KMS-11 (cell line): ENCODE data around the gene INSC.

ENCODE experiments used
- H2AFZ ChIP-seq: fragments of 200-600 bp; sonication (generic); 2 replicates; pipeline ENCODE4 v1.6.1; 2016; ENCODE audit warnings: antibody characterized with exemption, mixed run types, low read depth
- H3K27ac ChIP-seq: fragments of 200-600 bp; sonication (generic); 2 replicates; pipeline ENCODE4 v1.6.1; 2016; ENCODE audit warnings: mild to moderate bottlenecking, mixed run types
- H3K27me3 ChIP-seq: fragments of 200-600 bp; sonication (generic); 2 replicates; pipeline ENCODE4 v1.6.1; 2017; ENCODE audit warnings: mild to moderate bottlenecking, low read depth, mixed run types, moderate library complexity; ENCODE audit not compliant: insufficient read depth
- H3K36me3 ChIP-seq: fragments of 200-600 bp; sonication (generic); 2 replicates; pipeline ENCODE4 v1.6.1; 2017; ENCODE audit warnings: mild to moderate bottlenecking, mixed run types; ENCODE audit not compliant: insufficient read depth
- H3K4me1 ChIP-seq: fragments of 200-600 bp; sonication (generic); 2 replicates; pipeline ENCODE4 v1.6.1; 2016; ENCODE audit warnings: mild to moderate bottlenecking, low read depth, mixed run types; ENCODE audit not compliant: poor library complexity, severe bottlenecking
- H3K4me2 ChIP-seq: fragments of 200-600 bp; sonication (generic); 2 replicates; pipeline ENCODE4 v1.7.0; 2016; ENCODE audit warnings: mild to moderate bottlenecking, mixed run types
- H3K4me3 ChIP-seq: fragments of 200-600 bp; sonication (generic); IDR thresholded peaks from 2 replicates; pipeline ENCODE4 v1.6.1; 2017; ENCODE audit warnings: low read depth, low read length, mixed read lengths; ENCODE audit not compliant: insufficient read depth
- H3K79me2 ChIP-seq: fragments of 200-600 bp; sonication (generic); 2 replicates; pipeline ENCODE4 v1.6.1; 2016; ENCODE audit warnings: low read depth, mixed run types; ENCODE audit not compliant: insufficient read depth
- H3K9ac ChIP-seq: fragments of 200-600 bp; sonication (generic); 2 replicates; pipeline ENCODE4 v1.6.1; 2016; ENCODE audit warnings: mild to moderate bottlenecking, mixed run types
- H4K20me1 ChIP-seq: fragments of 200-600 bp; sonication (generic); 2 replicates; pipeline ENCODE4 v1.6.1; 2016; ENCODE audit warnings: mild to moderate bottlenecking, mixed run types; ENCODE audit not compliant: insufficient read depth
- CTCF ChIP-seq: fragments of 200-600 bp; sonication (generic); conservative IDR thresholded peaks from 2 replicates; pipeline ENCODE4 v1.6.1; 2017; ENCODE audit warnings: low read depth, mild to moderate bottlenecking, antibody characterized with exemption, low read length, moderate library complexity, mixed read lengths

The INSC gene

GRCh38 chr11:15199693-15200092, 85.0 kb downstream of the INSC start:
- H3K9ac ChIP-seq: no peak overlapping the region
- no peaks in the 10 kb centered on the region for H3K4me1 ChIP-seq
- H3K27me3 ChIP-seq: no peaks in the 10 kb centered on the region
- no peak overlapping the region for H3K4me3 ChIP-seq
- H4K20me1 ChIP-seq: no peaks in the 10 kb centered on the region
- H2AFZ ChIP-seq: no peak overlapping the region
- H3K79me2 ChIP-seq: no peaks in the 10 kb centered on the region
- no peaks in the 10 kb centered on the region for H3K36me3 ChIP-seq
- no peak overlapping the region for H3K4me2 ChIP-seq
- no peak overlapping the region for H3K27ac ChIP-seq
- TF ChIP-seq CTCF: no peak

DNA sequence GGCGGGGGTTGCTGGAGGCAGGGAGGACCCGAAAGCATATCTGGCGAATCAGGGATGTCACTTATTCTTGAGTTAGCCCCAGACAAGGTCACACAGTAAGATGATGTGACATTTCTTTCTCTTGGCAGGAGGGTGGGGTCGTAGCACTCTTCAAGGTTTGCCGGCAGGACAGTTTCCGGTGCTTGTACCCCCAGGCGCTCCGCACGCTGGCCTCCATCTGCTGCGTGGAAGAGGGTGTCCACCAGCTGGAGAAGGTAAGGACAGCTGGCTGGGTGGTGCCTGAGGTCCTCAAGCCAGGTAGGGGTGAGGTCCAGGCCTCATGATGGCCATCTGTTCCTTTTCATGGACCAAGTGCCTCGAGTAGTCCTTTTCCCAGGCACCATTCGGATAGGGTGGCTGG, 86.0 kb downstream of the INSC start:
- no peaks in the 10 kb centered on the region for H4K20me1 ChIP-seq
- H3K27ac ChIP-seq: no peak overlapping the region
- no peaks in the 10 kb centered on the region for H3K27me3 ChIP-seq

DNA sequence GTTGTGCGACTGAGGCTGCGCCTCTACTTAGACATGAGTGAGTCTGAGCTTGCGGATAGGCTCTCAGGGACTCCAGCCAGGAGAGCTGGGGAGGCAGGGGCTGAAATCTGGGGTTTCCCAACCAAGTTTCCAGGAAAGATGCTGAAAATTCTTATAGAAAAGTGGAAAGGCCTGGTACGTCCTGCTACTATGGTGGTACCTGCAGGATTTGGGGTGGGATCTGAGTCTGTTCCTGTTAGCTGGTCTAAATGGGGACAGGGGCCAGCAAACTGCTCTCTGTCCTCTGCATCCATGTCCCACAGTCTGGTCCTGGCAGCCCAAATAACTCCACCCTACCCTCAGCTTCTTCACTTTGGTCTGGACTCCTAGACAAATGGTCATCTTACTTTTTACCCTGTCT, 86.9 kb downstream of the INSC start:
- H3K27me3 ChIP-seq: no peaks in the 10 kb centered on the region
- no peak overlapping the region for H3K4me3 ChIP-seq
- H2AFZ ChIP-seq: no peak overlapping the region
- no peaks in the 10 kb centered on the region for H3K4me1 ChIP-seq
- no peaks in the 10 kb centered on the region for H3K36me3 ChIP-seq
- H3K79me2 ChIP-seq: no peaks in the 10 kb centered on the region
- H3K9ac ChIP-seq: no peak overlapping the region
- no peaks in the 10 kb centered on the region for H4K20me1 ChIP-seq
- H3K4me2 ChIP-seq: no peak overlapping the region
- H3K27ac ChIP-seq: no peak overlapping the region
- no peak for TF ChIP-seq CTCF

More for the DNA sequence above, 86.0 kb downstream of the INSC start:
- Histone ChIP-seq H3K4me3 (no peak overlapping the region), H2AFZ (no peak overlapping the region), H3K4me1 (no peaks in the 10 kb centered on the region), H3K9ac (no peak overlapping the region), H3K79me2 (no peaks in the 10 kb centered on the region), H3K36me3 (no peaks in the 10 kb centered on the region), H3K4me2 (no peak overlapping the region)
- no peak for TF ChIP-seq CTCF

DNA sequence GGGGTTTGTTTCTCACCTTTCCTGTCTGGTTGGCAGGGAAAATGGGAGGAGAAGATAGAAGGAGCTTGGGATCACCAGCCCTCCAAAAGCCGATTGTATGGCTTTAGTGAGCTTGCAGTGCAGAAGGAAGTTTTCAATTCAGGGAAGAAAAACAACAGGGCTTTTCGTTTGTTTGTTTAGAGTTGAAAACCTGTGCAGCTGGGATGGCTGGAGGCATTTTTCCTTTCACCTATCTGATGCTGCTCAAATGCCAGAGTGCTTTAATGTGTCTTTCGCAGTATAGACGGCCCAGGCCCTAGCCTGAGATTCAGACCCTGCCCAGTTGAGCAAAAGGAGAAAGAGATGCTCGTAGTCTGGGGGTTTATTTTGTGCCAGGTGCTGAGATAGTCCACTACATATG, 87.9 kb downstream of the INSC start:
- Histone ChIP-seq H3K4me2 (no peak overlapping the region), H3K27ac (no peak overlapping the region), H2AFZ (no peak overlapping the region), H3K36me3 (no peaks in the 10 kb centered on the region), H4K20me1 (no peaks in the 10 kb centered on the region), H3K4me3 (no peak overlapping the region), H3K79me2 (no peaks in the 10 kb centered on the region), H3K9ac (no peak overlapping the region), H3K4me1 (no peaks in the 10 kb centered on the region), H3K27me3 (no peaks in the 10 kb centered on the region)
- no peak for TF ChIP-seq CTCF

DNA sequence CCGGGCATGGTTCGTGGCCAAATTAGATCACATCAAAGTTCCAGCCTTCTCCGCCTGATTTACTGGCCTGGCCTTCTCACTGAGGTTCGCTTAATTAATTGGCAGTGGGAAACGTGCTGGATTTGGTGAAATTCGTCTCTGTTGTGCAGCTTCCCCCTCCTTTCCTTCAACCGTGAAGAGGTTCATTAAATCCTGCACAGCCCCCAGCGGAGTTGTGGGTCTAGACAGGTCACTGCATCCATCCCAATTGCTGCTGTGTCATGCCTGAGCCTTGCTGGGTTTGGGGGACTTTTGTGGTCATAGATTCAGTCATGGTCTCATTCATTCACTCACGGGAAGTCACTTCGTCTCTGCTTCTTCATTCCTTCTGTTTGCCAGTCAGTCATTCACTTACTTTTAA, 90.0 kb downstream of the INSC start:
- Histone ChIP-seq H3K4me2 (no peak overlapping the region), H3K79me2 (no peaks in the 10 kb centered on the region), H3K36me3 (no peaks in the 10 kb centered on the region), H3K27ac (no peak overlapping the region), H3K4me3 (no peak overlapping the region), H3K4me1 (no peaks in the 10 kb centered on the region), H3K27me3 (no peaks in the 10 kb centered on the region), H3K9ac (no peak overlapping the region), H2AFZ (no peak overlapping the region), H4K20me1 (no peaks in the 10 kb centered on the region)
- no peak for TF ChIP-seq CTCF
